ENCODE results near the gene CERCAM.

GRCh38 chr9:128372188-128372641, 48.4 kb upstream of the CERCAM start:
- no peak for TF ChIP-seq CTCF (conservative IDR thresholded peaks at IDR 0.05; ENCODE audit: low read depth, low read length)
- TF ChIP-seq EZH2 (IDR thresholded peaks at IDR 0.05; ENCODE audit: borderline replicate concordance, low read depth, low read length, poor library complexity, severe bottlenecking), result no peak
